DMS 273 (cell line): ENCODE measurements around the gene MBTPS1.
A peak's percentile ranks its signal among the peaks of the same experiment; 100 is the strongest.

ENCODE experiments used
- DNase-seq: peaks from one replicate; lab custom pipeline; 2025; ENCODE audit not compliant: unreplicated experiment; lab: John Stamatoyannopoulos, UW

Gene MBTPS1

DNA sequence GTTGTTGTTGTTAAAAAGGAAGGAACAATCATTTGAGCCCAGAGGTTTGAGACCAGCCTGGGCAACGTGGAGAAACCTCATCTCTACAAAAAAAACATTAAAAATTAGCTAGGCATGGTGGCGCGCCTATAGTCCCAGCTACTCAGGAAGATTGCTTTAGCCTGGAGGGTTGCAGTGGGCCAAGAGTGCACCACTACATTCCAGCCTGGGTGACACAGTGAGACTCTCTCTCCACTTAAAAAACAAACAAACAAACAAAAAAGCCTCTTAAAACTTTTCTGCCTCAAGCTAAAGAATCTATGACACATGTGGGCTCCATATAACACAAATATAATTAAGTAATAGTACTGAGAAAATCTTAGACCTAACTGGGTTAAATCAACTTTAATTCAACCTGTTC is 12.5 kb downstream of the MBTPS1 start:
- no peak for DNase-seq

DNA sequence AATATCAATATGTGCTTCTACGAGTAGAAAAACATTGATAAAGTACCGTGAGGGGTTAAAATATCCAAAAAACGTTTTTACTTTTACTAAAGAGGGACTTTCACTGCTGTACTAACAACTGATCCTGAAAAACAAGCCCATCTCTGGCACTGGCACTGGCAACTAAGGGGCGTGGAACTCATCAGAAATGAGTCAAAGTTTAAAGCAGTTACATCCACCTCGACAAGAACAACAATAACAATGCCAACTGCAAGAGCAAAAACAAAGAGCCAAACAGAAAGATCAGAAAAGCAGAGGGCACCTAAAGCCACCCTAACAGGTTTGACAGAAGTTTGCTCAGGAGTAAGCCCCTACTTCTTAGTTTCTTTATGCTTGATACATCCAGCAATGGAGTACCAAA is 13.1 kb downstream of the MBTPS1 start:
- no peak for DNase-seq

GRCh38 chr16:84098939-84099338 is 17.8 kb downstream of the MBTPS1 start:
- DNase-seq = no peak

DNA sequence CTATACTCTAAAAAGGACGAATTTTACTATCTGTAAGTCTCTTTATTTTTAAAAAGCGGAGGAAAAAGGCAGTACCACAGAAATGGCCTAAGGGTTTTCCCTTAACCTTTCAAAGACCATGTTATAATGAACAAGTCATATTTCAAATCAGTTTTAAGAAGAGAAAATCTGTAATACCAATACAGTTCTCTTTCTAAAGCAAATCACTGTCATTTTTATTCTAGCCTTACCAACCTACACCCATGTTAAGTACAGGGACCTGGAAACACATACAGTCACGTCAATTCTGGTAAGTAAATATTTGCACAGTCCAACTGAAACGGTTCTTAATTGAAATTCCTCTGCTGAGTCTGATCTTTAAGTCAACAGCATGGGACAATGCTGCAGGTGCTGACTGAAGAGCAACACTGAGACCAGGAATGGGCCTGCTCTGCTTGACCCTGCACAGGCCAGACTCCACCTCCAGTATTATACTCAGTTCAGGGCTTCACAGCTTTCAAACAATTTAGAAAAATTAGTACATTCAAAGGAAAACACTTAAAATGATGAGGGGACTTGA is 20.2 kb downstream of the MBTPS1 start:
- no peak for DNase-seq

- no peak for DNase-seq
Observed at GRCh38 chr16:84095466-84095865, 21.3 kb downstream of the MBTPS1 start.

DNA sequence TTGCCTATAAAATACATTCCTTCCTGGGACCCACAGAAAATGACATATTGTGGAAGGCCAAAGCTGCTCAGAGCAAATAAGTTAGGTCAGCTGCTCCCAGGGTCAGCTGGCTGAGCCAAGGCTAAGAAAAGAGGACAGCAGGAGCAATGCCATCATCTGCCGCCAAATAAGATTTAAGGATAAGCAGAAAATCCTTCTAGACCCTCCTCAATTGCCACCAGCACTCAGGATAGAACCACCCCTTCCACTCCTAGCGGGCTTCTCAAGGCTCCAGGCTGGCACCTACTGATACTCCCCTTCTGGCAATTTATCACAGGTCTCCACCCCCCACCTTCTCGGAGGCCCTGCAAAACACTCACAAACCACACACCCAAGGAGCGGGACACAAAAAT is 22.9 kb downstream of the MBTPS1 start:
- no peak for DNase-seq

- no peak for DNase-seq
Observed at GRCh38 chr16:84093120-84093878, 23.4 kb downstream of the MBTPS1 start.

GRCh38 chr16:84091460-84091859 is 25.3 kb downstream of the MBTPS1 start:
- DNase-seq = peak; percentile 89

- DNase-seq = no peak
Observed at GRCh38 chr16:84090211-84090610, 26.5 kb downstream of the MBTPS1 start.

DNA sequence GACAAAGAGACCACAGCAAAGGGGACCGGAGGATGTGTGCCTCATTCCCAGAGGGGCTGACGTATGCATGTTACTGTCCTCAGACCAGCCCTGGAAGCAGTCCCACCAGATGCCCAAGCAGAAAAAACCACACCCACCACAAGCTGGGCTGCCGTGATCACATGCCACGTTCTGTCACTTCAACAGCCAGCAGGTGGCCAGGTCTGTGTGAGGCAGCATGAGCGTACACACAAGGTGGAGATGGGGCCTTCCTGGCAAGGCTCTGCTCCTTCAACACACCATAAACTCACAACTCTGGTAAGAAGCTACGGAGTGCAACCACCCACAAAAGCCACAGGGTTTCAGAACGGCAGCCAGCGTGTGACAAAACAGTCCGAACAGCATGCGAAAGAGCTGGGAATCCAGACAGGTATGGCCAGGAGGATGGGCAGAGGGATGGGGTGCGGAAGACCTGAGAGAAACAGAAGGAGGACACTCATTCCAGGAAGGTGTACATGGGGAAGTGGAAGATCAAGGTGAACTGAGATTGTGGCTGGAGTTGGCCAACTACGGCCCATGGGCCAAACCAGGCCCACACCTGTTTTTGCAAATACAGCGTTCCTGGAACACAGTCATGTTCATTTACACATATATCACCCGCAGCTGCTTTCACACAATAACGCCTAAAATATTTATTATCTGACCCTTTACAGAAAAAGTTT is 27.9 kb downstream of the MBTPS1 start:
- DNase-seq = peak; percentile 83

DNA sequence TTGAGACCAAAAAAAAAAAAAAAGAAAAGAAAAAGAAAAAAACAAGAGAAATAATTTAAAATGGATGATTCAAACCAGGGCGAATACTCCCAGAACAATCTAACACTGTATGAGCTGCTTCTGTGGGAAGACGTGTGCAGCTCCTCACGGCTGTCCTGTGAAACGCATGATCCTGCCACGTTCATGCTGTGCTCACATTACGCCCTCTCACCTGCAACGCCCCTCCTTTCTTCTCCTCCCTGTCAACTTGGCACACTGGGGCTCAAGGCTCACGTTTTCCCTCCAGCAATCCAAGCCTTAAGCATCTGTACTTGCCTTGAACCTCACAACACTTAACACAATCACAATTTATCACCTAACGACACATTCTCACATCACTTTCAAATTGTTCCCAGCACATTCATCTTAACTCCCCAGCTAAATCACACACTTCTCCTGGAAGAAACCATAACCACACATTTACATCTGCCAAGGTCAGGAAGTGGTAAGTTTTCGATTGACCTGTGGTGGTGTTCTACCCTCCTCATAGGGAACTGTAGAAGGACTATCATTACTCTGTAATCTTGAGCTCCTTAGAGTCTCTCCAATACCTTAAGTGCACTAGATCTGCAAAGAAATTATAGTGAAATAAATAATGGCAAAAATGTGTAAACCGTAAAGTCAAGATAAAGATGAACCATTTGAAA is 29.1 kb downstream of the MBTPS1 start:
- no peak for DNase-seq

DNA sequence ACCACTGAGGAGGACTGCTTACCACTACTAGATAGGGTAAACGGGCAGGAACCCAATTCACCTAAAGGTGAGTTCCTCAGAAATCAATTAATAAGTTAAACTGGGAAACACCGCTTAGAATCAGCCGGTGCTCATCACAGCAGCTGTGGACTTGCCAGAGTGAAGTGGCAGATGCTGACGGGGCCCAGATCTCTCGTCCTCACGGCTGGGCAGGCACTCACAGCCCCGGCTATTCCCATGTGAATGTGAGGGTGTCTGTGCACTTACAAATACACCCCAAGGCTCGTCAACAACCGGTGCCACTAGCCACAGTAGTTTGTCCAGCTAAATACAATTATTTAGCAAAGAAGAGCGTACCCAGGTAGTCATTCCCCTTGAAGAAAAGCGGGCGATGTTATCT is 29.7 kb downstream of the MBTPS1 start:
- no peak for DNase-seq

GRCh38 chr16:84086341-84086740 is 30.4 kb downstream of the MBTPS1 start:
- no peak for DNase-seq

- DNase-seq = no peak
Observed at GRCh38 chr16:84085773-84086172, 31.0 kb downstream of the MBTPS1 start.

DNA sequence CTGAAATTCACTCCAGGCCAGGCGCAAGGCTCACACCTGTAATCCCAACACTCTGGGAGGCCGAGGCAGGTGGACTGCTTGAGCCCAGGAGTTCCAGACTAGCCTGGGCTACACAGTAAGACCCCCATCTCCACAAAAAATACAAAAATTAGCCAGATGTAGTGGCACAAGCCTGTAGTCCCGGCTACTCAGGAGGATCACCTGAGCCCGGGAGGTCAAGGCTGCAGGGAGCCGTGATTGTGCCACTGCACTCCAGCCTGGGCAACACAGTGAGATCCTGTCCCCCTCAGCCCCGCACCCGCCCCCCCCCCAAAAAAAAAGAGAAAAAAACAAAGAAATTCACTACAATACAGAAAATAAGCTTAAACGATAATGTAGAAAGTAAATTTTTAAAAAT is 31.5 kb downstream of the MBTPS1 start:
- no peak for DNase-seq

- peak; percentile 79 for DNase-seq
Observed at GRCh38 chr16:84084570-84085270, 32.0 kb downstream of the MBTPS1 start.

GRCh38 chr16:84082835-84083569 is 33.7 kb downstream of the MBTPS1 start:
- no peak for DNase-seq

DNA sequence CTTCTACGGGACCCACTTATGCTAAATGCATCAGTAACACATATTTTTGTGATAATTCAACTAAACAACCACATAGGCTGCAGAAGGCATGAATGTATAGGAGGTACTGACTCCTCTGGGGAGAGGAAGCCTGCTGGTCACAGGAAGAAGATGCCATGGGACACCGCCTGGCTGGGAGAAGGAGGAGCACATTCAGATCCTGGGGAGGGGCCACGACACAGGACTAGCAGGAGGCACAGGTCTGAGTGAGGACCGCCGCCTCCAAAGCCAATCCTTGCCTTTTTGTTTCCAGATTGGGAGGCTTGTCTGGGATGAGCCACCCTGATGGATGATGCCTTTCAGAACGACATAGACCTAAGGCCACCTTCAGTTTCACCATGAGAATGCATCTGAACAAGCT is 34.6 kb downstream of the MBTPS1 start:
- no peak for DNase-seq

- DNase-seq = no peak
Observed at GRCh38 chr16:84081446-84081989, 35.2 kb downstream of the MBTPS1 start.

DNA sequence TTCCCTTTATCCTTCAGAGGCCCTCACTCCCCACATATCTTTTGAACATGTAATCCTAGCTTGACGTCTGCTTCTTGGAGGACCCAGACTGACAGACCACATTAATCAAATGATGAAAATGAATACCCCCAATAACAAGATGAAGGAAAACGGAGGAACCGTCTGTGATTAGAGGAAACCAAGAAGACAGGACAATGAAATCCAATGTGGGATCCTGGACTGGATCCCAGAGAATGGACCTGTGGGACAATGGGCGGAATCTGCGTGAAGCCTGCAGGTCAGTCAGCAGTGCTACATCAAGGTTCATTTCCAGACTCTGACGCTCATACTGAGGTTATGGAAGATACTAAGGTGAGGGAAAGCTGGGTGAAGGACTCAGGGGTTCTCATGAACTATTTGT is 35.9 kb downstream of the MBTPS1 start:
- no peak for DNase-seq
